ENCODE data around the gene CGRRF1. TPM values are rescaled to one million over a fixed set of nuclear protein-coding genes. Genes with fewer than 3 reads are reported as not detected.
A peak's percentile ranks its signal among the peaks of the same experiment; 100 is the strongest.

The CGRRF1 gene
- total and polyA plus RNA-seq, 4 donors = 11.2 to 21.5 (median 16.7) TPM

GRCh38 chr14:54566410-54567223, 56.9 kb downstream of the CGRRF1 start, which contains the start of gene SAMD4A:
Gene SAMD4A (plus strand): TSS chr14:54567128. CDS start chr14:54567917, 789 bp downstream.
- 0% methylated on average over 57 to 91 of the region's 91 CpGs for WGBS, 2 donors
- TF ChIP-seq CTCF (IDR thresholded peaks at IDR 0.05; ENCODE audit: control extremely low read depth, extremely low read depth) = no peak
- H3K4me1 ChIP-seq (ENCODE audit: control insufficient read depth in 5 of 5, insufficient read depth in 5 of 5, low read length in 5 of 5) = peaks cover 0 to 28% (median 4%) of the 10 kb centered on the region in 5 donors
- peaks cover 0 to 4% (median 0%) of the 10 kb centered on the region in 3 donors for H3K27me3 ChIP-seq (ENCODE audit: control insufficient read depth in 3 of 3, insufficient read depth in 3 of 3, low read length in 2 of 3)
- DNase-seq (peak; percentile 89 to 91 (median 90)), ATAC-seq (ENCODE audit: insufficient read depth, low FRiP score) (peak; percentile 42)
- H3K9ac ChIP-seq (ENCODE audit: insufficient read depth in 1 of 2, low read length in 2 of 2) = peak within 1 kb of the TSS; percentile 30 to 82
- H3K4me3 ChIP-seq = peak within 1 kb of the TSS; percentile 66
- H3K9me3 ChIP-seq (ENCODE audit: control insufficient read depth in 4 of 4, insufficient read depth in 3 of 4, low read length in 3 of 4) = no peaks in the 10 kb centered on the region
- H3K36me3 ChIP-seq (ENCODE audit: control insufficient read depth in 4 of 4, insufficient read depth in 4 of 4, low read length in 4 of 4) = no peaks in the 10 kb centered on the region
- peak within 1 kb of the TSS; percentile 96 to 99 for H3K27ac ChIP-seq (ENCODE audit: low read depth in 1 of 2, low read length in 1 of 2)

GRCh38 chr14:54567224-54567638, 57.5 kb downstream of the CGRRF1 start:
- TF ChIP-seq CTCF (IDR thresholded peaks at IDR 0.05; ENCODE audit: control extremely low read depth, extremely low read depth) = no peak
- no peaks in the 10 kb centered on the region for H3K9me3 ChIP-seq (ENCODE audit: control insufficient read depth in 4 of 4, insufficient read depth in 3 of 4, low read length in 3 of 4)
- peak overlapping the region in 1 of 2 donors; percentile 82 for H3K9ac ChIP-seq (ENCODE audit: insufficient read depth in 1 of 2, low read length in 2 of 2)
- no peak for ATAC-seq (ENCODE audit: insufficient read depth, low FRiP score)
- H3K4me1 ChIP-seq (ENCODE audit: control insufficient read depth in 5 of 5, insufficient read depth in 5 of 5, low read length in 5 of 5) = peaks cover 0 to 28% (median 4%) of the 10 kb centered on the region in 5 donors
- H3K27me3 ChIP-seq (ENCODE audit: control insufficient read depth in 3 of 3, insufficient read depth in 3 of 3, low read length in 2 of 3) = peaks cover 0 to under 1% (median 0%) of the 10 kb centered on the region in 3 donors
- peak in 1 of 3 donors; percentile 73 for DNase-seq
- peak overlapping the region; percentile 66 for H3K4me3 ChIP-seq
- 0 to 1% methylated on average over 31 of the region's 31 CpGs for WGBS, 2 donors
- H3K36me3 ChIP-seq (ENCODE audit: control insufficient read depth in 4 of 4, insufficient read depth in 4 of 4, low read length in 4 of 4) = no peaks in the 10 kb centered on the region
- peak overlapping the region; percentile 96 to 99 for H3K27ac ChIP-seq (ENCODE audit: low read depth in 1 of 2, low read length in 1 of 2)

GRCh38 chr14:54567639-54568561, 58.2 kb downstream of the CGRRF1 start:
- TF ChIP-seq CTCF (IDR thresholded peaks at IDR 0.05; ENCODE audit: control extremely low read depth, extremely low read depth) = no peak
- peak; percentile 81 to 85 (median 82) for DNase-seq
- WGBS, 2 donors = 1 to 2% methylated on average over 42 to 70 of the region's 70 CpGs
- no peaks in the 10 kb centered on the region for H3K27me3 ChIP-seq (ENCODE audit: control insufficient read depth in 3 of 3, insufficient read depth in 3 of 3, low read length in 2 of 3)
- peak overlapping the region; percentile 29 to 99 for H3K27ac ChIP-seq (ENCODE audit: low read depth in 1 of 2, low read length in 1 of 2)
- peaks cover 0 to 28% (median 4%) of the 10 kb centered on the region in 5 donors for H3K4me1 ChIP-seq (ENCODE audit: control insufficient read depth in 5 of 5, insufficient read depth in 5 of 5, low read length in 5 of 5)
- H3K36me3 ChIP-seq (ENCODE audit: control insufficient read depth in 4 of 4, insufficient read depth in 4 of 4, low read length in 4 of 4) = no peaks in the 10 kb centered on the region
- H3K4me3 ChIP-seq = peak overlapping the region; percentile 66
- peak overlapping the region; percentile 56 to 88 for H3K9ac ChIP-seq (ENCODE audit: insufficient read depth in 1 of 2, low read length in 2 of 2)
- ATAC-seq (ENCODE audit: insufficient read depth, low FRiP score) = no peak
- no peaks in the 10 kb centered on the region for H3K9me3 ChIP-seq (ENCODE audit: control insufficient read depth in 4 of 4, insufficient read depth in 3 of 4, low read length in 3 of 4)

All from lung (tissue), 12 donors.